ENCODE data around the gene USP22. TPM values are rescaled to one million over a fixed set of nuclear protein-coding genes. Genes with fewer than 3 reads are reported as not detected.
A peak's percentile ranks its signal among the peaks of the same experiment; 100 is the strongest.

Gene USP22
- total and polyA plus RNA-seq, 7 donors: 46.4 to 287 (median 150) TPM

- H3K9me3 ChIP-seq: no peaks in the 10 kb centered on the region
- H3K27ac ChIP-seq: no peak overlapping the region
- WGBS, 3 donors: 90 to 92% (median 91%) methylated on average over 9 of the region's 9 CpGs
Measured at GRCh38 chr17:21007646-21008045, 35.2 kb downstream of the USP22 start.

GRCh38 chr17:21005803-21006202 lies 37.0 kb downstream of the USP22 start:
- Histone ChIP-seq H3K27me3 (ENCODE audit: insufficient read depth in 3 of 3, low read length in 2 of 3) (no peaks in the 10 kb centered on the region), H3K4me3 (no peak overlapping the region), H3K4me1 (peaks cover 13% of the 10 kb centered on the region), H3K27ac (no peak overlapping the region), H3K9me3 (no peaks in the 10 kb centered on the region), H3K36me3 (ENCODE audit: insufficient read depth in 1 of 2, low read depth in 1 of 2) (peaks cover 20 to 94% of the 10 kb centered on the region in 2 donors)
- peak; percentile 7 to 36 for DNase-seq
- ATAC-seq: no peak
- no peak for TF ChIP-seq CTCF (IDR thresholded peaks at IDR 0.05)
- 53 to 66% (median 60%) methylated on average over 5 of the region's 5 CpGs for WGBS, 3 donors
- intact Hi-C loops (cut with DNase I): loop anchor here in 1 of 2 donors (10.0 kb wide), 1 partner anchor 389 kb away; no protein-coding TSS in a partner anchor

More at GRCh38 chr17:21007646-21008045, 35.2 kb downstream of the USP22 start:
- no peak for TF ChIP-seq CTCF (IDR thresholded peaks at IDR 0.05)
- Histone ChIP-seq H3K36me3 (ENCODE audit: insufficient read depth in 1 of 2, low read depth in 1 of 2) (peaks cover 20 to 100% of the 10 kb centered on the region in 2 donors), H3K4me3 (no peak overlapping the region), H3K4me1 (peaks cover 3% of the 10 kb centered on the region), H3K27me3 (ENCODE audit: insufficient read depth in 3 of 3, low read length in 2 of 3) (no peaks in the 10 kb centered on the region)
- intact Hi-C loops (cut with DNase I): loop anchor here in 1 of 2 donors (10.0 kb wide), 1 partner anchor 387 kb away; no protein-coding TSS in a partner anchor
- DNase-seq (peak in 1 of 2 donors; percentile 1), ATAC-seq (no peak)

- Histone ChIP-seq H3K4me1 (peaks cover 13% of the 10 kb centered on the region), H3K9me3 (no peaks in the 10 kb centered on the region), H3K36me3 (ENCODE audit: insufficient read depth in 1 of 2, low read depth in 1 of 2) (peaks cover 20 to 93% of the 10 kb centered on the region in 2 donors), H3K27me3 (ENCODE audit: insufficient read depth in 3 of 3, low read length in 2 of 3) (no peaks in the 10 kb centered on the region), H3K27ac (no peak overlapping the region), H3K4me3 (no peak overlapping the region)
- 61 to 71% (median 62%) methylated on average over 4 of the region's 4 CpGs for WGBS, 3 donors
- TF ChIP-seq CTCF (IDR thresholded peaks at IDR 0.05): no peak
- peak in 1 of 2 donors; percentile 4 for DNase-seq
- ATAC-seq: no peak
- intact Hi-C loops (cut with DNase I): loop anchor here in 1 of 2 donors (10.0 kb wide), 1 partner anchor 389 kb away; no protein-coding TSS in a partner anchor
Measured at GRCh38 chr17:21005367-21005766, 37.4 kb downstream of the USP22 start.

- TF ChIP-seq CTCF (IDR thresholded peaks at IDR 0.05): no peak
- no peak overlapping the region for H3K4me3 ChIP-seq
- no peak overlapping the region for H3K27ac ChIP-seq
- WGBS, 3 donors: 73 to 75% (median 74%) methylated on average over 24 to 26 of the region's 26 CpGs
- no peaks in the 10 kb centered on the region for H3K27me3 ChIP-seq (ENCODE audit: insufficient read depth in 3 of 3, low read length in 2 of 3)
- intact Hi-C loops (cut with DNase I): loop anchor here in 1 of 2 donors (10.0 kb wide), 1 partner anchor 391 kb away; no protein-coding TSS in a partner anchor
- peaks cover 20 to 90% of the 10 kb centered on the region in 2 donors for H3K36me3 ChIP-seq (ENCODE audit: insufficient read depth in 1 of 2, low read depth in 1 of 2)
- DNase-seq: peak in 1 of 2 donors; percentile 43
- H3K4me1 ChIP-seq: peaks cover 19% of the 10 kb centered on the region
- no peaks in the 10 kb centered on the region for H3K9me3 ChIP-seq
- ATAC-seq: no peak
Measured at GRCh38 chr17:21004016-21004930, 38.5 kb downstream of the USP22 start.

All from psoas muscle (tissue), 8 donors.